ENCODE measurements around the gene IGFBP7. TPM values are rescaled to one million over a fixed set of nuclear protein-coding genes. Genes with fewer than 3 reads are reported as not detected.
"Not testable (repeated sequence)": the region's sequence is repeated elsewhere in the genome, so short reads cannot be mapped to it uniquely, and the experiment has no call there.

The IGFBP7 gene
- total and polyA plus RNA-seq, 4 experiments from 2014 or later: not detected

- intact Hi-C loops (cut with micrococcal nuclease); H3K27ac Mint-ChIP-seq; H3K9me3 Mint-ChIP-seq; CTCF ChIA-PET (ENCODE audit: partially characterized antibody); DNase-seq; H3K27ac ChIP-seq (ENCODE audit: low read depth, low read length); H3K4me1 ChIP-seq (ENCODE audit: insufficient read depth, low read length); H3K27me3 ChIP-seq (ENCODE audit: insufficient read depth, low read length); H3K36me3 Mint-ChIP-seq; H3K9me3 ChIP-seq (ENCODE audit: control insufficient read depth in 1 of 2, low read length in 2 of 2); POLR2A ChIA-PET (ENCODE audit: partially characterized antibody); H3K36me3 ChIP-seq (ENCODE audit: insufficient read depth, low read length); H3K4me3 Mint-ChIP-seq; H3K4me1 Mint-ChIP-seq; H3K4me3 ChIP-seq (ENCODE audit: low read length in 2 of 2): not testable (repeated sequence)
- H3K27me3 Mint-ChIP-seq: peaks cover 14 to 23% of the 10 kb centered on the region in 2 donors
Measured at GRCh38 chr4:57060717-57061067, 49.5 kb downstream of the IGFBP7 start.

- H3K4me1 Mint-ChIP-seq: no peaks in the 10 kb centered on the region
- Histone ChIP-seq H3K4me1 (ENCODE audit: insufficient read depth, low read length) (no peaks in the 10 kb centered on the region), H3K36me3 (ENCODE audit: insufficient read depth, low read length) (no peaks in the 10 kb centered on the region), H3K27me3 (ENCODE audit: insufficient read depth, low read length) (no peaks in the 10 kb centered on the region), H3K4me3 (ENCODE audit: low read length in 2 of 2) (no peak overlapping the region), H3K9me3 (ENCODE audit: control insufficient read depth in 1 of 2, low read length in 2 of 2) (no peaks in the 10 kb centered on the region), H3K27ac (ENCODE audit: low read depth, low read length) (no peak overlapping the region)
- H3K27me3 Mint-ChIP-seq: peaks cover 16 to 24% of the 10 kb centered on the region in 2 donors
- H3K36me3 Mint-ChIP-seq: no peaks in the 10 kb centered on the region
- POLR2A ChIA-PET (ENCODE audit: partially characterized antibody): no interaction called here
- H3K27ac Mint-ChIP-seq: no peak overlapping the region
- peaks cover 0 to 3% (median 0%) of the 10 kb centered on the region in 8 donors for H3K9me3 Mint-ChIP-seq
- CTCF ChIA-PET (ENCODE audit: partially characterized antibody): no interaction called here
- intact Hi-C loops (cut with micrococcal nuclease): no loop called here
- no peak for DNase-seq
- H3K4me3 Mint-ChIP-seq: no peak overlapping the region
Measured at GRCh38 chr4:57059890-57060716, 50.1 kb downstream of the IGFBP7 start.

- H3K27me3 Mint-ChIP-seq: peaks cover 23 to 41% of the 10 kb centered on the region in 2 donors
- Histone ChIP-seq H3K4me1 (ENCODE audit: insufficient read depth, low read length) (no peaks in the 10 kb centered on the region), H3K36me3 (ENCODE audit: insufficient read depth, low read length) (no peaks in the 10 kb centered on the region), H3K27ac (ENCODE audit: low read depth, low read length) (no peak overlapping the region), H3K27me3 (ENCODE audit: insufficient read depth, low read length) (no peaks in the 10 kb centered on the region), H3K9me3 (ENCODE audit: control insufficient read depth in 1 of 2, low read length in 2 of 2) (no peaks in the 10 kb centered on the region), H3K4me3 (ENCODE audit: low read length in 2 of 2) (no peak overlapping the region)
- peaks cover 0 to 3% (median 0%) of the 10 kb centered on the region in 8 donors for H3K9me3 Mint-ChIP-seq
- POLR2A ChIA-PET (ENCODE audit: partially characterized antibody): no interaction called here
- no peaks in the 10 kb centered on the region for H3K36me3 Mint-ChIP-seq
- no peak overlapping the region for H3K4me3 Mint-ChIP-seq
- DNase-seq: no peak
- intact Hi-C loops (cut with micrococcal nuclease): no loop called here
- H3K27ac Mint-ChIP-seq: no peak overlapping the region
- CTCF ChIA-PET (ENCODE audit: partially characterized antibody): no interaction called here
- H3K4me1 Mint-ChIP-seq: no peaks in the 10 kb centered on the region
Measured at GRCh38 chr4:57055886-57056285, 54.3 kb downstream of the IGFBP7 start.

GRCh38 chr4:57053508-57053907, 56.7 kb downstream of the IGFBP7 start:
- no peaks in the 10 kb centered on the region for H3K4me1 ChIP-seq (ENCODE audit: insufficient read depth, low read length)
- H3K27ac Mint-ChIP-seq: no peak overlapping the region
- no peak overlapping the region for H3K27ac ChIP-seq (ENCODE audit: low read depth, low read length)
- no peaks in the 10 kb centered on the region for H3K4me1 Mint-ChIP-seq
- H3K4me3 ChIP-seq (ENCODE audit: low read length in 2 of 2): no peak overlapping the region
- no peak overlapping the region for H3K4me3 Mint-ChIP-seq
- ChIA-PET CTCF (ENCODE audit: partially characterized antibody) (no interaction called here), POLR2A (ENCODE audit: partially characterized antibody) (no interaction called here)
- H3K36me3 Mint-ChIP-seq: no peaks in the 10 kb centered on the region
- H3K9me3 ChIP-seq (ENCODE audit: control insufficient read depth in 1 of 2, low read length in 2 of 2): no peaks in the 10 kb centered on the region
- no peak for DNase-seq
- no peaks in the 10 kb centered on the region for H3K9me3 Mint-ChIP-seq
- H3K27me3 ChIP-seq (ENCODE audit: insufficient read depth, low read length): no peaks in the 10 kb centered on the region
- no peaks in the 10 kb centered on the region for H3K36me3 ChIP-seq (ENCODE audit: insufficient read depth, low read length)
- H3K27me3 Mint-ChIP-seq: peaks cover 28 to 37% of the 10 kb centered on the region in 2 donors
- intact Hi-C loops (cut with micrococcal nuclease): no loop called here

- intact Hi-C loops (cut with micrococcal nuclease): no loop called here
Measured at GRCh38 chr4:57051524-57051923, 58.7 kb downstream of the IGFBP7 start.

GRCh38 chr4:57051095-57051494, 59.1 kb downstream of the IGFBP7 start:
- Histone ChIP-seq H3K36me3 (ENCODE audit: insufficient read depth, low read length) (no peaks in the 10 kb centered on the region), H3K27me3 (ENCODE audit: insufficient read depth, low read length) (no peaks in the 10 kb centered on the region), H3K4me3 (ENCODE audit: low read length in 2 of 2) (no peak overlapping the region), H3K27ac (ENCODE audit: low read depth, low read length) (no peak overlapping the region), H3K4me1 (ENCODE audit: insufficient read depth, low read length) (no peaks in the 10 kb centered on the region), H3K9me3 (ENCODE audit: control insufficient read depth in 1 of 2, low read length in 2 of 2) (no peaks in the 10 kb centered on the region)
- peaks cover 21 to 25% of the 10 kb centered on the region in 2 donors for H3K27me3 Mint-ChIP-seq
- DNase-seq: no peak
- H3K4me1 Mint-ChIP-seq: no peaks in the 10 kb centered on the region
- intact Hi-C loops (cut with micrococcal nuclease): no loop called here
- H3K36me3 Mint-ChIP-seq: peaks cover 0 to 6% of the 10 kb centered on the region in 2 donors
- H3K27ac Mint-ChIP-seq: no peak overlapping the region
- CTCF ChIA-PET (ENCODE audit: partially characterized antibody): no interaction called here
- no peak overlapping the region for H3K4me3 Mint-ChIP-seq
- peaks cover 0 to 6% (median 2%) of the 10 kb centered on the region in 8 donors for H3K9me3 Mint-ChIP-seq
- POLR2A ChIA-PET (ENCODE audit: partially characterized antibody): no interaction called here

More at GRCh38 chr4:57051524-57051923, 58.7 kb downstream of the IGFBP7 start:
- Mint-ChIP-seq H3K4me3 (no peak overlapping the region), H3K9me3 (peaks cover 0 to 6% (median 2%) of the 10 kb centered on the region in 8 donors), H3K27me3 (peaks cover 25 to 29% of the 10 kb centered on the region in 2 donors), H3K4me1 (no peaks in the 10 kb centered on the region), H3K27ac (no peak overlapping the region), H3K36me3 (peaks cover 0 to 6% of the 10 kb centered on the region in 2 donors)
- no peaks in the 10 kb centered on the region for H3K36me3 ChIP-seq (ENCODE audit: insufficient read depth, low read length)
- no peaks in the 10 kb centered on the region for H3K4me1 ChIP-seq (ENCODE audit: insufficient read depth, low read length)
- H3K27ac ChIP-seq (ENCODE audit: low read depth, low read length): no peak overlapping the region
- no peak overlapping the region for H3K4me3 ChIP-seq (ENCODE audit: low read length in 2 of 2)
- CTCF ChIA-PET (ENCODE audit: partially characterized antibody): no interaction called here
- no peaks in the 10 kb centered on the region for H3K27me3 ChIP-seq (ENCODE audit: insufficient read depth, low read length)
- POLR2A ChIA-PET (ENCODE audit: partially characterized antibody): no interaction called here
- DNase-seq: no peak
- no peaks in the 10 kb centered on the region for H3K9me3 ChIP-seq (ENCODE audit: control insufficient read depth in 1 of 2, low read length in 2 of 2)

GRCh38 chr4:57048590-57049304, 61.4 kb downstream of the IGFBP7 start:
- Histone ChIP-seq H3K4me1 (ENCODE audit: insufficient read depth, low read length) (no peaks in the 10 kb centered on the region), H3K9me3 (ENCODE audit: control insufficient read depth in 1 of 2, low read length in 2 of 2) (no peaks in the 10 kb centered on the region), H3K27me3 (ENCODE audit: insufficient read depth, low read length) (no peaks in the 10 kb centered on the region), H3K36me3 (ENCODE audit: insufficient read depth, low read length) (no peaks in the 10 kb centered on the region), H3K4me3 (ENCODE audit: low read length in 2 of 2) (no peak overlapping the region), H3K27ac (ENCODE audit: low read depth, low read length) (no peak overlapping the region)
- H3K27me3 Mint-ChIP-seq: peaks cover 18% of the 10 kb centered on the region in 2 donors
- ChIA-PET CTCF (ENCODE audit: partially characterized antibody) (no interaction called here), POLR2A (ENCODE audit: partially characterized antibody) (no interaction called here)
- peaks cover 0 to 6% (median 2%) of the 10 kb centered on the region in 8 donors for H3K9me3 Mint-ChIP-seq
- intact Hi-C loops (cut with micrococcal nuclease): no loop called here
- no peak overlapping the region for H3K4me3 Mint-ChIP-seq
- H3K4me1 Mint-ChIP-seq: no peaks in the 10 kb centered on the region
- H3K27ac Mint-ChIP-seq: no peak overlapping the region
- H3K36me3 Mint-ChIP-seq: peaks cover 0 to 6% of the 10 kb centered on the region in 2 donors
- DNase-seq: no peak

Data from CD4-positive, alpha-beta memory T cell (primary cell).